NCI-H2107 (cell line): ENCODE measurements around the gene SDK2.

ENCODE experiments used
- DNase-seq: peaks from one replicate; lab custom pipeline; 2025; lab: John Stamatoyannopoulos, UW

Gene SDK2

DNA sequence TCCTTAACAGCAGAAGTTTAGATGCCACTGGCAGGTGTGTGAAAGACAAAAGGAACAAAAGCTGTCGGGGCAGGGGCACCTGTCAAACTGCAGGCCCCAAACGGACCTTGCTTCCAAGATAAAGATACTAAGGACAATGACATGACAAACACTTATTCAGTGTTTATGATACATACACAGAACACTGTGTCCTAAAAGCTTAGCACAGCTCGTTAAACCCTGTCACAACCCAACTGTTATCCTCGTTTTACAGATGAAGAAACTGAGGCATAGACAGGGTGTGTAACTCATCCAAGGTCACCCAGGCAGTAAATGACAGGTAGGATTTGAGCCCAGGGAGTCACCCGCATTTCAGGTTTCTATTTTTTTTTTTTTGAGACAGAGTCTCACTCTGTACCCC, 9.6 kb downstream of the SDK2 start:
- no peak for DNase-seq

DNA sequence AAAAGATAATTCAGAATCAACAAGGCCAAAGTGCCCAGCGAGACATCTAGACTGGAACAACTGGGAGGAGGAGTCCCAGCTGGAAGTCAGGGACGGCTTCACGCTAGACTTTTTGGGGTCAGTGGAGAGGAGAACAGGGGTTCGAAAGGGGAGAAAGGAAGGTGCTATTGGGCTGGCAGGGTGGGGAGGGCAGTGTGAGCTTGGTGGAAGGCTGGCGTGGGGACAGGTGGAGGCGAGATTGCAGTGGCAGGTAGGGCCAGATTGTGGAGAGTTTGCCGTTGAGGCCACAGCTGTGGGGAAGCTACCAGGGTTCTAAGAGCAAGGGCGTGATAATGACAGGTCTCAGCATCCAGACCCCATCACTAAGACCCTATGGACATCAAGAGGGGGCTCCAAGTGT, 10.5 kb downstream of the SDK2 start:
- no peak for DNase-seq

GRCh38 chr17:73632513-73632912, 11.7 kb downstream of the SDK2 start:
- DNase-seq = no peak

DNA sequence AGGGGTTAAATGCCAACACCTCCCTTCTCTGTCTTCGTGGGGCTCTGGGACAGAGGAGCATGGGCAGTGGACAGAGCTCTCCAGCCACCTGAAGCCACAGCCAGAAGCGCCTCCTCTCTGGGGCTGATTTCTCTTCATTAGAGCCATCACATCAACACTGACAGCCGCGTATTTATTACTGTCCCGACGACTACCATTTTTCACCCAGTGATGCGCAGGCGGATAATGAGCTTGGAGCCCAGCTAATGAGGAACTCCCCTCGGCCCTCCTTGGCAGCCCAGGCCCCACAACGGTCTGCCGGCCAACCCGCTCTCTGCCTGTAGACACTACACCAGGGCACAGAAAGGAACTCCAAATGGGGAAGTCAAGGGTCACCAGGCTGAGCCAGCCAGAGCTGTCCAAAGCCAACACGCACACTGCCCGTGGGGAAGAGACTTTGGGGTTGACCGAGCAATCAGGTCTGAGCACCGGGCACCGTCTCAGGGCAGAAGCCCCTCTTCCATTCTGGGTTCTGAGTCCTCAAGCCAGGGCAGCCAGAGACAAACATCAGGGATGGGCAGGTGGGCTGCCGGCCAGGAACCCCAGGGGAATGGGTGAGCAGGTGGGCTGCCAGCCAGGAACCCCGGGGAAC, 13.2 kb downstream of the SDK2 start:
- no peak for DNase-seq

GRCh38 chr17:73630531-73630930, 13.7 kb downstream of the SDK2 start:
- DNase-seq = no peak

GRCh38 chr17:73628642-73629552, 15.3 kb downstream of the SDK2 start:
- no peak for DNase-seq

DNA sequence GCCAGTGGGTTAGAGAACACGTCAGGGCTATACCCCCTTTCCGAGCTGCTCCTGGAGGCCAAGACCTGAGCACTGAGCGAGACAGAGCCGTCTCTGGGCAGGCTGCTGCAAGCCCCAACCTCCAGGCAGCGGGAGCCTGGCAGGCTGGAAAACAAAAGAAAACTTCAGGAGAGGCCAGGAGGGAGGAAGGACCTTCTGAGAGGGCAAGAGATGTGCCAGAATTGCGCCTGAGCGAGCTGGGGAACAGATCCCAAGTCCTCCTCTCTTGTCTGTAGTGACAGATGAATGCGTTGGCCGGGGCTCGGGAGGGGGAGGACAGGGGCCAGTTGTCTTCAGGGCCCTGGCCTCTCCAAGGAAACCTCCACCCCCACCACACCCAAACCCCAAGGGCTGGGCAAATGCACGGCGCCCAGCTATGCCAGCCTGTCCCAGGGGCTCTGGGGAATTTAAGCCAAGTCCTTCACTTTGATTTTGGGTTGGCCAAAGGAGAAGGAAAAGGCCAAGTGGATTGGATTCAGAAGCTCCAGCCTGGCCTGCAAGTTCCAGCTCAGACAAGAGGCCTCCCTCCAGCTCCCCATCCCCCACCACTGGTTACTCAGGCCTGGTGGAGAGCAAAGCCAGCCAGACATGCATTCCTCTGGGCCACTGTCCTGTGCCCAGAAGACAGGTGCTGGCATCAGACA, 18.1 kb downstream of the SDK2 start:
- no peak for DNase-seq

GRCh38 chr17:73625006-73625405, 19.2 kb downstream of the SDK2 start:
- DNase-seq = no peak

- DNase-seq = no peak
Measured at GRCh38 chr17:73624496-73624988, 19.7 kb downstream of the SDK2 start.

DNA sequence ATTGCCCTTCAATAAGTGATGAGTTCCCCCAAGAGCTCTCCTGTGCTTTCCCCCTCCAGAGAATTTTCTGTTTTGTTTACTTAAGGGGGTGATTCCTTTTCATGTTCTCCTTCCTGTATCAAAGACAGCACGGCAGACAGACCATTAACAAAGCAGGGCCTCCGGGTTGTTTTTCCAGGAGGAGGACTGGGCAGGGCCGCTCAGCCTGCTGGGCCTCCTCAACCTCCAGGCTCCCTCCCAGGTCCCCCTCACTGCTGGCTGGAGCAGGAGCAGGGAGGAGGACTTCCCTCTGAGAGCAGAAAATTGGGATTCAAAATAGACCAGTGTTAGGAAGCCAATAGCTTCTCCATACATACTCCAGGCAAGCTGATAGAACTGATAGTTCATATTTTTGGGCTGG, 20.4 kb downstream of the SDK2 start:
- DNase-seq = no peak

- no peak for DNase-seq
Measured at GRCh38 chr17:73623247-73623646, 21.0 kb downstream of the SDK2 start.

- DNase-seq = no peak
Measured at GRCh38 chr17:73622381-73622780, 21.9 kb downstream of the SDK2 start.

DNA sequence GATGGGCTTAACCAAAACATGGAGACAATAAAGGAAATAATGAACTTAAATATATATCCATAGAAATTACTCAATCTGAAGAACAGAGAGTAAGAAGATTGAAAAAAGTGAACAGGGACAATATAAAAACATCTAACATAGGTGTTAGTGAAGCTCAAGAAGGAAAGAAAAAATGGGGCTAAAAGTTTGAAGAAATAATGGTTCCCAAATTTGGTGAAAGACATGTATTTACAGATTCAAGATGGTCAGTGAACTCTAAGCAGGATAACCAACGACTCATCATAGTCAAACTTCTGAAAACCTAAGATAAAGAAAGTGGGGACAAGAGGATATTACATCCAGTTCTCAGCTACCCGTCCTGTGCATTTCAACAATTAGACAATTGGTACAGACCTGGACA, 22.6 kb downstream of the SDK2 start:
- DNase-seq = no peak

- no peak for DNase-seq
Measured at GRCh38 chr17:73620414-73620813, 23.8 kb downstream of the SDK2 start.

DNA sequence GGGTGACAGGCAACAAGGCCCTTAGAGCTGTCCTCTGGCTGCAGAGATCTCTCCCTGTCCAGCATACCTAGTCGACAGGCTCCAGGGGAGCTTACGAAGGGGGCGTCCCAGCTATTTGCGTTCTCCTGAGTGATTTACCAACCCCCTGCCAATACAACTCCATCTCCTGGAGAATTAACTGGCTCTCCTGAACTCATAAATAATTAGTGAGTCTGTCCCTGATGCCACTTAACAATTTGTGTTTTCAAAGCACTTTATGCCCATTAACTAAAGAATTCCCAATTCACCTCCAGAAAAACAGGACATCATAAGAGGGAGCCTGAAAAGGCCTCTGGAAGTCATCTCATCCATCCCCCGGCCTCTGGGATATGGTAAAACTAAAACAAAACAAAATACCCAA, 26.7 kb downstream of the SDK2 start:
- DNase-seq = no peak

DNA sequence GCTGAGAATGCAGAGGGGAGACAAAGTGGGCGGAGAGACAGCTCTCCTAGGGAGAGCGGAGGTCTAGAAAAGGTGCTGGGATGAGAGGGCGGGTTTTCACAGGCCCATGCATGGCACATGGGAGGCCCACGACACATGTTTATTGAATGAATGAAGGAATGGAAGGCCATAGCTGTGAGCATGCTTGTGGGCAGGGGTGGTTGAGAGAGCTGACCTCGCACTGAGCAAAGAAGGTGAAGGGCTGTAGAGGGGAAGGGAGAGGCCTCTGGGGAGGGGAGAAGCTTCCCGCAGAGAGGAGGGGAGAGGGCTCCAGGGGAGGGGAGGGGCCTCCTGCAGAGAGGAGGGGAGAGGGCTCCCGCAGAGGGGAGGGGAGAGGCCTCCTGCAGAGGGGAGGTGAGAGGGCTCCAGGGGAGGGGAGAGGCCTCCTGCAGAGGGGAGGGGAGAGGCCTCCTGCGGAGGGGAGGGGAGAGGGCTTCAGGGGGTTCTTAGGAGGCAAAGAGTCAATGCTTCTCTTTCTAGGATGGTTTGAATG, 27.3 kb downstream of the SDK2 start:
- no peak for DNase-seq

- DNase-seq = no peak
Measured at GRCh38 chr17:73616120-73616872, 27.9 kb downstream of the SDK2 start.

DNA sequence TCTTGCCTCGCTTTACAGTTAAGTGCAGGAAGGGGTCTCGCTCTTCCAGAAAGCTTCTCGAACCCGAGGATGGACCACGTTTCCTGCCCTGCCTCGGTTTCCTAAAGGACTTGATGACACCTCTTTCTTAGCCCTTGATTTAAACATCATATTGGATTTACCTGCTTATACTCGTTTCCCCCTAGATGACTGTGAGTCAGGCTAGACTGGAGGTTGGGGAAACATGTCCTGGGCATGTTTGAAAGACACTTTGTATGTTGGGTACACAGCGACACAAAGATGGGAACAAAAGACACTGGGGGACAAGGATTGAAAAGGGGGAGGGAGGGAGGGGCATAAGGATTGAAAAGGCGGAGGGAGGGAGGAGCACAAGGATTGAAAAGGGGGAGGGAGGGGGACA, 30.0 kb downstream of the SDK2 start:
- no peak for DNase-seq

GRCh38 chr17:73613271-73614233, 30.7 kb downstream of the SDK2 start:
- no peak for DNase-seq

DNA sequence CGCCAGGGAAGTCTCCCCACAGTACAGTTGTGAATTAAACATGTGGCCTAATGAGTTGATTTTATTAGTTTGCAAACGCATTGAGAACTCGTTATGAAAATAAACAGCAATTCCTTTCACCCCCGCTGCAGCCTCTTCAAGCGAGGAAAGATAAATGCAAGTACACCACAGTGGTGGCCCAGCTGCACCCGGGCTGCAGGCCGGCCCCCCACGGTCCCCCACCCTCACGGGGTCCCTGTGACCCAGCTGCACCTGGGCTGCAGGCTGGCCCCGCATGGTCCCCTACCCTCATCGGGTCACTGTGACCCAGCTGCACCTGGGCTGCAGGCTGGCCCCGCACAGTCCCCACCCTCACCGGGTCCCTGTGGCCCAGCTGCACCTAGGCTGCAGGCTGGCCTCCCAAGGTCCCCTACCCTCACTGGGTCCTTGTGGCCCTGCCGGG, 32.2 kb downstream of the SDK2 start:
- DNase-seq = no peak

GRCh38 chr17:73611630-73612029, 32.6 kb downstream of the SDK2 start:
- no peak for DNase-seq
